Epithelial cell of alveolus of lung (primary cell): ENCODE measurements around the gene EXOSC2. TPM values are rescaled to one million over a fixed set of nuclear protein-coding genes. Genes with fewer than 3 reads are reported as not detected.

ENCODE experiments used
- total RNA-seq: library from RNA; depleted of rRNA; stranded (reverse); fragments of >200 nt; gene quantifications from 2 replicates; pipeline ENCODE4 v1.2.1, GENCODE V29; 2015

EXOSC2 gene
- total RNA-seq, result 22.6 and 34.2 TPM in 2 replicates

DNA sequence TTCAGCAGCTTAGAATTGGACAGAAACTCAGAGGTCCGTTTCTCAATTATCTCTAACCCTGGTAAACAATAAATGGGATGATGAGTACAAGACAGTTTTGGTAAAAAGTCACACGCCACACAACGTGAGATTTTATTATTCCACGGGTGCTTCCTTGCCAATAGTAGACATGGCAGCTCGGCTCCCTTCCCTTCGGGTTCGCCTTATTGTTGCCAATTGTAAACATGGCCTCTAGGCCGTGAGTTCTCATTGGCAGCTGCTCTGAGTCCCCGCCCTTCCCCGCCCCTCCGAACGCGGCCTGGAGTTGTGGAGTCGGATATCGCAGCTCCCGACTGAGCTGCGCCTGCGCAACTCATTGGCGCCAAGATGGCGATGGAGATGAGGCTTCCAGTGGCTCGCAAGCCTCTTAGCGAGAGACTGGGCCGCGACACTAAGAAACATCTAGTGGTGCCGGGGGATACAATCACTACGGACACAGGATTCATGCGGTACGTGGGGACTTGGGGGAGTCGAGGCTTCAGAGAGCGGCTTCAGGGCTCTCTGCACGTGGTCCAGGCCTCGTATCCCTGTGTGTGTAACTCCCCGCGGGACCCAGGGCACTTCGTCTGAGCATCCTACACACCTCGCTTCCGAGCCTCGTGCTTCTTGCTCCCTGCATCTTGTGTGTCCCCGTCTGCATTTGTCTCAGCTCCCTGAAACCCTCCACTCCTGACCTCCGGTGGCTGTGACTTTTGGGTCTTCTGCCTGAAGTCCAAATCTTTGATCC is at the start of gene EXOSC2:
Gene EXOSC2, plus strand, starts transcription at position 355 of the 766 bp plus-strand sequence. Its CDS starts 12 bp downstream, at position 367.

DNA sequence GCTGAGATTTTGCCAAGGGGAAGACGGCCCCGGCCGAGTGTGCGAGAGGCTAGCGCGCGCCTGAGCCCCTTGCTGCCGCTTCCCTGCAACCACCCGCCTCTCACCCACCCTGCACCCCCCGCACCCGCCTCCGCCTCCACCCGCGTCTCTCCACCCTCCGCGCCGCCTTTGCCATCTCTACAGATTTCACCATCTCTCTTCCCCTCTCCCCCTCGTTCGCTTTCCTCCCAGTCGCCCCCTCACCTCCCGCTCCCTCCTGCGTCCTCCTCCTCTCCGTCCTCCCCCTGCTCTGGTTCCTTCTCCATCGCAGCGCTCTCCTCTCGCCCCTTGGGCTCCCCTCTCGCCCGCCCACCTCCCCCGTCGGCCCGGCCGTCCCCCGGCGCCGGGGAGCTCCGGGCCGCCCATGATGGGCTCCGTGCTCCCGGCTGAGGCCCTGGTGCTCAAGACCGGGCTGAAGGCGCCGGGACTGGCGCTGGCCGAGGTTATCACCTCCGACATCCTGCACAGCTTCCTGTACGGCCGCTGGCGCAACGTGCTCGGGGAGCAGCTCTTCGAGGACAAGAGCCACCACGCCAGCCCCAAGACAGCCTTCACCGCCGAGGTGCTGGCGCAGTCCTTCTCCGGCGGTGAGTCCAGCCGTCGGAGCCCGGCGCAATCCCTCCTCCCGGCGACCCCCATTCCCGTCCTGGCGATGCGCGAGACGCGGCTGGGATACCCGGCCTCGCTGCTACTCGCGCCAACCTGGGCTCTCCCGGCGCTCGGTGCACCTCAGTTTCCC is 29.1 kb upstream of the EXOSC2 start, which contains the start of gene PRDM12:
Gene PRDM12, plus strand, starts transcription at position 344 of the 778 bp plus-strand sequence. Its CDS starts 60 bp downstream, at position 404.

Other genes with a start within 250 kb of the EXOSC2 start
- 19.2 and 23.3 TPM in 2 replicates for gene ASS1, start 248.8 kb upstream of the EXOSC2 start, total RNA-seq
- 24.0 and 25.9 TPM in 2 replicates for gene FUBP3, start 114.2 kb upstream of the EXOSC2 start, total RNA-seq
- not detected in 2 replicates for gene PRDM12, start 29.2 kb upstream of the EXOSC2 start, total RNA-seq
- gene ABL1, start 141.5 kb downstream of the EXOSC2 start, total RNA-seq, result 62.8 and 117 TPM in 2 replicates
- gene QRFP, start 203.0 kb downstream of the EXOSC2 start, total RNA-seq, result not detected in 2 replicates
- gene FIBCD1, start 245.5 kb downstream of the EXOSC2 start, total RNA-seq, result 4.7 and 30.7 TPM in 2 replicates